Endothelial cell of umbilical vein (primary cell): ENCODE measurements around the gene THRSP. TPM values are rescaled to one million over a fixed set of nuclear protein-coding genes. Genes with fewer than 3 reads are reported as not detected.

Experiments
- BruUV-seq: library from RNA; stranded (reverse); fragments of 400-500 nt; replicated peaks from 2 replicates; lab custom pipeline; 2021; lab: Mats Ljungman, UMichigan
- CTCF ChIA-PET: fragments of 300-600, 350-600 bp; sonication (Branson Sonifier 250); formaldehyde crosslinking; loops from one replicate; lab custom pipeline; 2021; ENCODE audit warnings: antibody characterized with exemption, inconsistent platforms; lab: Charles Lee
- POLR2A ChIA-PET: fragments of 300-600, 350-600 bp; sonication (Branson Sonifier 250); formaldehyde crosslinking; loops from one replicate; lab custom pipeline; 2021; ENCODE audit warnings: antibody characterized with exemption, inconsistent platforms; lab: Charles Lee
- DNase-seq: peaks from one replicate; pipeline ENCODE4 v3.0.0-alpha.2; 2011; ENCODE audit warnings: low read depth, low spot score
- FAIRE-seq: peaks from 2 replicates; lab custom pipeline; 2011; peaks lifted over from hg19 to GRCh38; lab: Jason Lieb, UNC
- H2AFZ ChIP-seq: 2 replicates; pipeline ENCODE4 v1.6.0; 2012; ENCODE audit warnings: low read depth, low read length, control low read depth, inconsistent platforms
- H3K27ac ChIP-seq: 2 replicates; pipeline ENCODE4 v1.5.1; 2011; ENCODE audit warnings: low read depth, mild to moderate bottlenecking, control low read depth, low read length, moderate library complexity; ENCODE audit not compliant: insufficient read depth
- H3K27me3 ChIP-seq, 2 experiments: 2 replicates each; pipeline versions ENCODE4 v1.6.0 to v1.6.1; 2011; ENCODE audit warnings: low read length in 2 of 2, mixed read lengths in 1 of 2; ENCODE audit not compliant: control insufficient read depth in 2 of 2, insufficient read depth in 2 of 2
- H3K36me3 ChIP-seq, 2 experiments: 2 replicates in 1 of 2; 3 replicates in 1 of 2; pipeline ENCODE4 v1.5.1; 2011; ENCODE audit warnings: low read length in 2 of 2, mild to moderate bottlenecking in 1 of 2, moderate library complexity in 1 of 2; ENCODE audit not compliant: control insufficient read depth in 2 of 2, insufficient read depth in 2 of 2; ENCODE audit errors: extremely low read depth in 1 of 2
- H3K4me1 ChIP-seq: 3 replicates; pipeline ENCODE4 v1.5.1; 2011; ENCODE audit warnings: mild to moderate bottlenecking, low read length; ENCODE audit not compliant: control insufficient read depth, insufficient read depth; ENCODE audit errors: extremely low read depth
- H3K4me2 ChIP-seq: 2 replicates; pipeline ENCODE4 v1.6.1; 2011; ENCODE audit warnings: low read length, control low read depth, mixed read lengths; ENCODE audit not compliant: insufficient read depth
- H3K4me3 ChIP-seq, 3 experiments: fragments of 200-600 bp in 1 of 3; sonication (generic), shearing (Covaris generic) in 1 of 3; replicated peaks in 1 of 3; 2 replicates each; pipeline ENCODE4 v1.5.1; 2011 to 2016; ENCODE audit warnings: control low read depth in 3 of 3, low read length in 3 of 3, mild to moderate bottlenecking in 2 of 3, inconsistent platforms in 1 of 3, low read depth in 1 of 3, moderate library complexity in 1 of 3; ENCODE audit not compliant: insufficient read depth in 1 of 3
- H3K79me2 ChIP-seq: 2 replicates; pipeline ENCODE4 v1.6.0; 2012; ENCODE audit warnings: low read length, inconsistent platforms; ENCODE audit not compliant: control insufficient read depth, insufficient read depth
- H3K9ac ChIP-seq: replicated peaks from 2 replicates; pipeline ENCODE3; 2011; ENCODE audit warnings: low read length, control low read depth; ENCODE audit not compliant: insufficient read depth; ENCODE audit errors: extremely low read depth
- H3K9me1 ChIP-seq: replicated peaks from 3 replicates; pipeline ENCODE4 v1.6.0; 2011; ENCODE audit warnings: mild to moderate bottlenecking, low read length; ENCODE audit not compliant: control insufficient read depth, insufficient read depth; ENCODE audit errors: extremely low read depth
- H3K9me3 ChIP-seq: replicated peaks from 2 replicates; pipeline ENCODE4 v1.5.1; 2012; ENCODE audit warnings: low read length, inconsistent platforms; ENCODE audit not compliant: control insufficient read depth, insufficient read depth
- H4K20me1 ChIP-seq: replicated peaks from 2 replicates; pipeline ENCODE3; 2011; ENCODE audit warnings: mild to moderate bottlenecking, low read length; ENCODE audit not compliant: control insufficient read depth, insufficient read depth; ENCODE audit errors: extremely low read depth
- EZH2 ChIP-seq: IDR thresholded peaks from 2 replicates; pipeline ENCODE4 v1.6.1; 2012; ENCODE audit warnings: borderline replicate concordance, low read depth, mild to moderate bottlenecking, moderate library complexity, low read length, inconsistent platforms; ENCODE audit not compliant: severe bottlenecking
- FOS ChIP-seq: IDR thresholded peaks from 2 replicates; pipeline ENCODE4 v1.6.1; 2011; ENCODE audit warnings: mild to moderate bottlenecking, low read length, moderate library complexity, borderline replicate concordance; ENCODE audit not compliant: insufficient read depth
- GATA2 ChIP-seq: IDR thresholded peaks from 2 replicates; pipeline ENCODE4 v1.7.0; 2011; ENCODE audit warnings: low read depth, mild to moderate bottlenecking, moderate library complexity, mixed read lengths, low read length; ENCODE audit not compliant: insufficient read length, insufficient read depth
- JUN ChIP-seq: IDR thresholded peaks from 2 replicates; pipeline ENCODE4 v1.6.1; 2011; ENCODE audit warnings: borderline replicate concordance, low read depth; ENCODE audit not compliant: insufficient read length, insufficient read depth
- MYC ChIP-seq: IDR thresholded peaks from one replicate; pipeline ENCODE4 v1.6.1; 2011; ENCODE audit warnings: mild to moderate bottlenecking, low read depth, low read length
- POLR2A ChIP-seq: IDR thresholded peaks from 2 replicates; pipeline ENCODE4 v1.6.1; 2012; ENCODE audit warnings: low read depth, mild to moderate bottlenecking, control low read depth, low read length
- POLR2AphosphoS5 ChIP-seq: IDR thresholded peaks from 2 replicates; pipeline ENCODE4 v1.6.1; 2012; ENCODE audit warnings: low read depth, mild to moderate bottlenecking, control low read depth, low read length, moderate library complexity; ENCODE audit not compliant: insufficient read depth
- dilution Hi-C: fragments of 300-500 bp; cut with MboI; formaldehyde crosslinking; loops from one replicate; pipeline ENCODE4 v1.15.0; 2019; ENCODE audit warnings: low sequenced_read_pairs; ENCODE audit not compliant: extremely low pct_ligation_motif_present
- intact Hi-C: fragments of 100-400 bp; cut with micrococcal nuclease; formaldehyde crosslinking; loops from one replicate; pipeline ENCODE4 v1.10.0; 2022
- polyA plus RNA-seq, 4 experiments: library from polyadenylated mRNA; depleted of rRNA in 3 of 4; stranded (reverse) in 3 of 4; unstranded in 1 of 4; fragments of >200 nt; gene quantifications; 2 replicates each; pipeline versions ENCODE4 v1.2.1 to v1.2.3, GENCODE V29; 2011 to 2012; ENCODE audit warnings: missing spikeins in 1 of 4
- total RNA-seq: library from RNA; stranded (reverse); gene quantifications from 2 replicates; pipeline ENCODE4 v1.2.3, GENCODE V29; 2021
- TF ChIP-seq, protein P1 (sequence below): IDR thresholded peaks from 2 replicates; pipeline ENCODE4 v1.6.1; 2011; ENCODE audit not compliant: insufficient read depth, insufficient read length
- TF ChIP-seq, protein P2 (sequence below), 2 donors: IDR thresholded peaks; 1 replicate in 1 of 2; 2 replicates in 1 of 2; pipeline ENCODE4 v1.5.1; 2011; ENCODE audit warnings: low read length in 2 of 2, mild to moderate bottlenecking in 2 of 2, moderate library complexity in 2 of 2, control low read depth in 1 of 2, inconsistent platforms in 1 of 2, low read depth in 1 of 2; ENCODE audit not compliant: insufficient read depth in 1 of 2; ENCODE audit errors: extremely low read depth in 1 of 2

THRSP gene
- total and polyA plus RNA-seq, 2 donors (not counting 3 experiments of a cell fraction or from before 2014, with no cell fraction given) = not detected

DNA sequence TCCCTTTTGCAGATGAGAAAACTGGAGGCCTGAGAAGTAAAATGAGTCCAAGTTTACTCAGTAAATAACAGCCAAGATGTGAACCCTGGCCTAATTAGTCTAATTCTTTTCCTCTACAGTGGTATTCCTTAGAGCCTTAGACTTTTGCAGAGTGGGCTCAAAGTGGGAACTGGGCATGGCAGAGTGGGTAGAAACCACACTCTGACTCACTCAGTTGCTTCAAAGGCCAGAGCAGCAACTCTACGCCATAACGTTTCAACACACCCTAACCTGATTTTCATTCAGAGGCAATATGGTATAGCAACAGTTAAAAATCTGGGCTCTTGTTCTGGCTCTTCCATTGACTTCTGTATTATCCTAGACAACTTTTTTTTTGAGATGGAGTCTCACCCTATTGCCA is 2.8 kb downstream of the THRSP start:
- CTCF ChIA-PET = no interaction called here
- POLR2A ChIA-PET = no interaction called here
- no peak for FAIRE-seq

More for the DNA sequence above, 2.8 kb downstream of the THRSP start:
- no peak overlapping the region for H3K9ac ChIP-seq
- H3K27me3 ChIP-seq = no peaks in the 10 kb centered on the region
- H3K36me3 ChIP-seq = peaks cover 7 to 8% of the 10 kb centered on the region in 2 experiments
- no peak overlapping the region for H2AFZ ChIP-seq
- intact Hi-C loops = no loop called here
- H3K4me2 ChIP-seq = no peak overlapping the region
- no peaks in the 10 kb centered on the region for H3K9me1 ChIP-seq
- H3K4me3 ChIP-seq = no peak overlapping the region
- H4K20me1 ChIP-seq = no peaks in the 10 kb centered on the region
- H3K79me2 ChIP-seq = peaks cover 2% of the 10 kb centered on the region
- H3K4me1 ChIP-seq = no peaks in the 10 kb centered on the region
- TF ChIP-seq EZH2 = no peak
- no peak for TF ChIP-seq FOS
- TF ChIP-seq, protein P1, sequence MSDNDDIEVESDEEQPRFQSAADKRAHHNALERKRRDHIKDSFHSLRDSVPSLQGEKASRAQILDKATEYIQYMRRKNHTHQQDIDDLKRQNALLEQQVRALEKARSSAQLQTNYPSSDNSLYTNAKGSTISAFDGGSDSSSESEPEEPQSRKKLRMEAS = no peak
- no peak for TF ChIP-seq GATA2
- no peak for TF ChIP-seq POLR2AphosphoS5
- no peak for TF ChIP-seq POLR2A
- TF ChIP-seq MYC = no peak
- no peak for TF ChIP-seq JUN
- TF ChIP-seq, protein P2, sequence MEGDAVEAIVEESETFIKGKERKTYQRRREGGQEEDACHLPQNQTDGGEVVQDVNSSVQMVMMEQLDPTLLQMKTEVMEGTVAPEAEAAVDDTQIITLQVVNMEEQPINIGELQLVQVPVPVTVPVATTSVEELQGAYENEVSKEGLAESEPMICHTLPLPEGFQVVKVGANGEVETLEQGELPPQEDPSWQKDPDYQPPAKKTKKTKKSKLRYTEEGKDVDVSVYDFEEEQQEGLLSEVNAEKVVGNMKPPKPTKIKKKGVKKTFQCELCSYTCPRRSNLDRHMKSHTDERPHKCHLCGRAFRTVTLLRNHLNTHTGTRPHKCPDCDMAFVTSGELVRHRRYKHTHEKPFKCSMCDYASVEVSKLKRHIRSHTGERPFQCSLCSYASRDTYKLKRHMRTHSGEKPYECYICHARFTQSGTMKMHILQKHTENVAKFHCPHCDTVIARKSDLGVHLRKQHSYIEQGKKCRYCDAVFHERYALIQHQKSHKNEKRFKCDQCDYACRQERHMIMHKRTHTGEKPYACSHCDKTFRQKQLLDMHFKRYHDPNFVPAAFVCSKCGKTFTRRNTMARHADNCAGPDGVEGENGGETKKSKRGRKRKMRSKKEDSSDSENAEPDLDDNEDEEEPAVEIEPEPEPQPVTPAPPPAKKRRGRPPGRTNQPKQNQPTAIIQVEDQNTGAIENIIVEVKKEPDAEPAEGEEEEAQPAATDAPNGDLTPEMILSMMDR (IDR thresholded peaks at IDR 0.05; ENCODE audit: extremely low read depth in 1 of 2, insufficient read depth in 1 of 2, low read depth in 1 of 2, low read length in 2 of 2) = no peak
- no peaks in the 10 kb centered on the region for H3K9me3 ChIP-seq
- DNase-seq = no peak
- no TSS peak for BruUV-seq
- H3K27ac ChIP-seq = no peak overlapping the region
- dilution Hi-C loops = no loop called here
